Uterus (tissue), 2 donors: ENCODE data around the gene PXMP4.

ENCODE experiments used
- CTCF ChIP-seq, 4 experiments: fragments of 200-600 bp in 2 of 4; fragments of 450-650 bp in 2 of 4; sonication (generic) in 2 of 4; IDR thresholded peaks; one replicate each; pipeline ENCODE4 v1.5.1; 2016 to 2019; ENCODE audit warnings: antibody characterized with exemption in 4 of 4, mild to moderate bottlenecking in 2 of 4, moderate library complexity in 1 of 4
- POLR2A ChIP-seq, 2 donors: fragments of 450-650 bp; IDR thresholded peaks; one replicate each; pipeline ENCODE4 v1.6.1; 2016; ENCODE audit warnings: antibody characterized with exemption in 2 of 2, mild to moderate bottlenecking in 1 of 2, moderate library complexity in 1 of 2

GRCh38 chr20:33707668-33708067, 12.4 kb downstream of the PXMP4 start:
- no peak for TF ChIP-seq POLR2A (IDR thresholded peaks at IDR 0.05)
- TF ChIP-seq CTCF (IDR thresholded peaks at IDR 0.05): no peak
